ENCODE measurements around the gene GALNT17.

- TF ChIP-seq CTCF (conservative IDR thresholded peaks at IDR 0.05; ENCODE audit: low read depth, low read length) (no peak), EZH2 (IDR thresholded peaks at IDR 0.05; ENCODE audit: borderline replicate concordance, low read depth, low read length, poor library complexity, severe bottlenecking) (no peak)
Measured at GRCh38 chr7:71650653-71651337, 518.9 kb downstream of the GALNT17 start.

All from A673 (cell line).